Left ventricle myocardium inferior (tissue), 1 donor: Measurements from ENCODE around the gene CTTN. TPM values are rescaled to one million over a fixed set of nuclear protein-coding genes. Genes with fewer than 3 reads are reported as not detected.

Source experiments
- DNase-seq: peaks from one replicate; pipeline ENCODE4 v3.0.0-alpha.2; 2020
- H3K27ac ChIP-seq: fragments of 200-600 bp; replicated peaks from 2 replicates; pipeline ENCODE4 v1.8.0; 2021
- H3K27me3 ChIP-seq: fragments of 200-600 bp; 2 replicates; pipeline ENCODE4 v1.8.0; 2021; ENCODE audit warnings: low read depth
- H3K36me3 ChIP-seq: fragments of 200-600 bp; 2 replicates; pipeline ENCODE4 v1.8.0; 2021
- H3K4me1 ChIP-seq: fragments of 200-600 bp; 2 replicates; pipeline ENCODE4 v1.8.0; 2021
- H3K4me3 ChIP-seq: fragments of 200-600 bp; 2 replicates; pipeline ENCODE4 v1.8.0; 2021; ENCODE audit warnings: mild to moderate bottlenecking, moderate library complexity
- H3K9me3 ChIP-seq: fragments of 200-600 bp; replicated peaks from 2 replicates; pipeline ENCODE4 v1.8.0; 2021
- CTCF ChIP-seq: fragments of 200-600 bp; IDR thresholded peaks from 2 replicates; pipeline ENCODE4 v1.8.0; 2021; ENCODE audit warnings: antibody characterized with exemption, mild to moderate bottlenecking, borderline replicate concordance
- intact Hi-C: fragments of 100-400 bp; cut with micrococcal nuclease; formaldehyde crosslinking; loops from one replicate; pipeline ENCODE4 v1.11.0; 2022
- long read RNA-seq: library from polyadenylated mRNA; unstranded; transcript quantifications from one replicate; pipeline ENCODE4 v2.0.0, GENCODE V29; 2021
- total RNA-seq: library from RNA; stranded (reverse); fragmentation: NEBNext Ultra II Directional; extraction: Animal tissue kit (Norgen Biotek cat#: 25700); gene quantifications from one replicate; pipeline ENCODE4 v1.2.1, GENCODE V29; 2021
- donor health status: DM: no; HTN: yes; CAD: no; lungs with severe emphysema.

CTTN gene
- 144 TPM for total RNA-seq
- long read RNA-seq, transcript CTTN-201 (18 exons, 3,272 nt) = minor isoform, 14 of 84 reads
- long read RNA-seq, transcript CTTN-202 (17 exons, 3,272 nt) = major isoform, 34 of 84 reads
- long read RNA-seq, partial matches to known transcripts = 29 of 84 reads
- long read RNA-seq, other reads (novel, unspliced or antisense) = 7 of 84 reads

- Histone ChIP-seq H3K4me3 (peak within 1 kb of the TSS; percentile 96), H3K9me3 (no peaks in the 10 kb centered on the region), H3K27me3 (no peaks in the 10 kb centered on the region), H3K36me3 (peaks cover 4% of the 10 kb centered on the region), H3K4me1 (peaks cover 64% of the 10 kb centered on the region), H3K27ac (peak within 1 kb of the TSS; percentile 82)
- intact Hi-C loops = no loop called here
- peak; percentile 88 for DNase-seq
- TF ChIP-seq CTCF = no peak
Observed at GRCh38 chr11:70397983-70398833, at the start of gene CTTN. Gene CTTN, plus strand, starts transcription at chr11:70398529. Its CDS starts 8,769 bp downstream, at chr11:70407298.

GRCh38 chr11:70348608-70349007 lies 49.7 kb upstream of the CTTN start:
- Histone ChIP-seq H3K27ac (no peak overlapping the region), H3K4me1 (peaks cover 10% of the 10 kb centered on the region), H3K36me3 (peaks cover 67% of the 10 kb centered on the region), H3K9me3 (no peaks in the 10 kb centered on the region), H3K4me3 (no peak overlapping the region), H3K27me3 (no peaks in the 10 kb centered on the region)
- intact Hi-C loops = no loop called here
- TF ChIP-seq CTCF = no peak
- no peak for DNase-seq

- intact Hi-C loops = no loop called here
- DNase-seq = no peak
- Histone ChIP-seq H3K36me3 (peaks cover 70% of the 10 kb centered on the region), H3K9me3 (no peaks in the 10 kb centered on the region), H3K4me1 (peaks cover 10% of the 10 kb centered on the region), H3K4me3 (no peak overlapping the region), H3K27me3 (no peaks in the 10 kb centered on the region), H3K27ac (no peak overlapping the region)
- TF ChIP-seq CTCF = no peak
Observed at GRCh38 chr11:70351646-70352045, 46.7 kb upstream of the CTTN start.

GRCh38 chr11:70352100-70352499 lies 46.2 kb upstream of the CTTN start:
- Histone ChIP-seq H3K27ac (no peak overlapping the region), H3K27me3 (no peaks in the 10 kb centered on the region), H3K9me3 (no peaks in the 10 kb centered on the region), H3K4me1 (peaks cover 10% of the 10 kb centered on the region), H3K4me3 (no peak overlapping the region), H3K36me3 (peaks cover 72% of the 10 kb centered on the region)
- no peak for TF ChIP-seq CTCF
- intact Hi-C loops = no loop called here
- DNase-seq = no peak

- Histone ChIP-seq H3K36me3 (peaks cover 72% of the 10 kb centered on the region), H3K27me3 (no peaks in the 10 kb centered on the region), H3K9me3 (no peaks in the 10 kb centered on the region), H3K4me1 (peaks cover 10% of the 10 kb centered on the region), H3K4me3 (no peak overlapping the region), H3K27ac (no peak overlapping the region)
- TF ChIP-seq CTCF = no peak
- intact Hi-C loops = no loop called here
- DNase-seq = no peak
Observed at GRCh38 chr11:70352601-70353000, 45.7 kb upstream of the CTTN start.
